Fibroblast of skin of right quadriceps (primary cell): ENCODE measurements around the gene LMNTD1.
"Not testable (repeated sequence)": the region's sequence is repeated elsewhere in the genome, so short reads cannot be mapped to it uniquely, and the experiment has no call there.

ENCODE experiments used
- DNase-seq: peaks from one replicate; pipeline ENCODE4 v3.0.0-alpha.2; 2013

The LMNTD1 gene

DNA sequence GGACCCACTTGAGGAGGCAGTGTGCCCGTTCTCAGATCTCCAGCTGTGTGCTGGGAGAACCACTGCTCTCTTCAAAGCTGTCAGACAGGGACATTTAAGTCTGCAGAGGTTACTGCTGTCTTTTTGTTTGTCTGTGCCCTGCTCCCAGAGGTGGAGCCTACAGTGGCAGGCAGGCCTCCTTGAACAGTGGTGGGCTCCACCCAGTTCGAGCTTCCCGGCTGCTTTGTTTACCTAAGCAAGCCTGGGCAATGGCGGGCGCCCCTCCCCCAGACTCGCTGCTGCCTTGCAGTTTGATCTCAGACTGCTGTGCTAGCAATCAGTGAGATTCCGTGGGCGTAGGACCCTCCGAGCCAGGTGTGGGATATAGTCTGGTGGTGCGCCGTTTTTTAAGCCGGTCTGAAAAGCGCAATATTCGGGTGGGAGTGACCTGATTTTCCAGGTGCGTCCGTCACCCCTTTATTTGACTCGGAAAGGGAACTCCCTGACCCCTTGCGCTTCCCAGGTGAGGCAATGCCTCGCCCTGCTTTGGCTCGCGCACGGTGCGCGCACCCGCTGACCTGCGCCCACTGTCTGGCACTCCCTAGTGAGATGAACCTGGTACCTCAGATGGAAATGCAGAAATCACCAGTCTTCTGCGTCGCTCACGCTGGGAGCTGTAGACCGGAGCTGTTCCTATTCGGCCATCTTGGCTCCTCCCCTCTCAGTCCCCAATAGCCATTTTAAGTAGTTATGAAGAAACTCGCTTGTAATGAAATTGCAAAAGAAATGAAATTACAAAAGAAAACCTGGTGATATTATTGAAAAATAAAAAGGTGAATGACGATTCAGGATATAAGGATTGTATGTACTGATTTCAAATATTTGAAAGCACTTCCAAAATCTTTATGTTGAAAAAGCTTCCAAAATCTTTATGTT lies 63.9 kb downstream of the LMNTD1 start:
- DNase-seq = not testable (repeated sequence)

DNA sequence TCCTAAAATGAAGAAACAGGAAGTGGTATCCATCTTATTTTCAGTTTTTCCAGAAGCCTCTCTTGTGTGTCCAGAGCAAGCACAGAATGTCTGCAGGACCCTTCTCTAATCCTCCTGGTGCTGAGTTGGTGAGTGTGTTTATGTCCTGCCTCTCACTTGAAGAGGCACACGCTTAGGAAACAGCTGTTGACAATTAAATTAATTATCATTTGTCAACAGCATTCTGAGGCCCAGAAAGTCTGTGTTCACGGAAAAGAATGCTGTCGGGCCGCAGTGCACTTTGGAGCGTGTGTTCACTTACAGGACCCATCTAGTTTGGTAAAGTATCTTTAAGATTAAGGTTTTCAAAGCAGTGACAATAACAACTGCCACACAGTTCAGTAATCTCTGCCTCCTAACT lies 70.5 kb downstream of the LMNTD1 start:
- DNase-seq = peak; percentile 67

DNA sequence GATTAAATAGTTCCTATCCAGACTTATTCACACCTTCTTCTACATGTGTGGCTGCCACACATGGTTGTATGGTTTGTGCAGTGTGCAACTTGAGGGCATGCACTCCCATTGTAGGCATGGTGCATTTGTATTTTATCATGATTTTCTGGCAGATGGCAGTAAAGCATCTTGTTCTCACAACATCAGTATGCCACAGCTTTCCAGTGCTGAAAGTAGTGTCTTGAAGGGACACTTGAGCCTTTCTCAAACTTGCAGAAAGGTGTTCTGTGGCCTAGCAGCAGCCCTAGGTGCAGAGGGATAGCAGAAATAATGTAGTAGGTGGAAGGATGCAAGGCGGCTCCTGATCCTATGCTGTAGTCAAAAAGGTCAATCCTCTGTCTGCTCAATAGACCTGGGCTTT lies 72.9 kb downstream of the LMNTD1 start:
- DNase-seq = no peak

DNA sequence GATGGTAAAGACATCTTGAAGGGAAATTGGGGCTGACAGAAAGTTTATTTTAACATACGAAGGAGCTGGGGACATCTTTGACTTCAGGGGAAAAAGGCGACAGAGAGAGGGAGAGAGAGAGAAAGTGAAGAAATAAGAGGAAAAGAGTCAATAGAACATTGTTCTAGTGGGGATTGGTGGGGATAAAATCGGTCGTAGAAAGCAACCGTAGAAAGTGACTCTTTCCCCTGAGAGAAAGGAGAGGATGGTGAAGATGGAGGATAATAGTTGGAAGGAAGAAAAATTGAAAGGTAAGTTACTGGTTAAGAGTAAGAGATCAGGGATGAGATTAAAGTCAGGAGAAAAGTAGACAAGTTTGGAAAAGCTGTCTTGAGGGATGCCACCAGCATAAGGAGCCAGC lies 75.9 kb downstream of the LMNTD1 start:
- no peak for DNase-seq

DNA sequence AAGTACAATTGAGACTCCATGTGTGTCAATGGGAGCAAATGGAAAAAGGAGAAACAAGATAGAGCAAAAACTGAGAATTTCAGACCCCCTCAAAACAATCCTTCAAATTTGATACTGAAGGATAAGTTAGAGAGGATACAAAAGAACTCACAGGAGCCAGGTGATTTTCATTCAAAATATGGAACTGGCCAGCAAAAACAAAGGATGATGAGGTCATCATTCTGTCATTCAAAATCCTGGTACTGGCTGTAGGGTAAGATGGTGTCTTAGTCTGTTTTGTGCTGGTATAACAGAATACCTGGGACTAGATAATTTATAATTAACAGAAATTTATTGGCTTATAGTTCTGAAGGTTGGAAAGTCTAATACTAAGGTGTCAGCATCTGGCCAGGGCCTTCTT lies 80.6 kb downstream of the LMNTD1 start:
- DNase-seq = no peak

DNA sequence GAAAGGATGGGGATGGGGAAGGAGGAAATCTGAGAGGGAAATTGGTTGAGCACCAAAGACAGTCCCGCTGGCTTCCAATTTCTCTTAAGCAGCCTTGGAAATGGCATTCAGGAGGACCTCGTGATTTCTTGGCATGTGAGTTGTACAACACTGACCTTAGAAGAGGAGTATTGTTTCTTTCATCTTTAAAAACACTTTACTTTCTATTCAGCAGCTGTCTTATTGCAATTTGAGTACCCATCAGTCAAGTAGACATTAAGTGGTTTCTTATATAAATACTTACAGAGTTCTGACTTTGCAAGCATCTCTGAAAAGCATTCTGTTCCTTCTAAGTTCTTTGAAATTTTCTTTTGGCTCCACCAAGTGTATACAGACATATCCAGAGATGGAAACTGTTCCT lies 83.2 kb downstream of the LMNTD1 start:
- no peak for DNase-seq

DNA sequence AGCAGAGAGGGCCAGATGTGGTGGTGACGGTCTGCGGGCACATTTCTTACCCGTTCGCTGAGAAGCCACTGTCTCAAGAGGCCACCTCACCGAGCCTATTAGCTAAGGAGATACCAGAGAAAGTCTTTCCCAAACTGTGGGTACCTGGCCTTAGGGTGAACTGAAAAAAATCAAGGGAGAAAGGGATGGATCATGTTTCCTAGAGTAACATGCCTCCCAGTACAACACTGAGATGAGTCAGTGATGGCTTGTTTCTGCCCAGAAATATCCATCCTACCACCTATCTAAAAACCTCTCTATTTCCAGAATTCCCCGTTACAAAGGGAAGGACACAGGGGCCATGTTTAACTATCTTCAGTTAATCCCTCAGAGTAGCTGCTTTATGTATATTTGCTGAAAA lies 83.7 kb downstream of the LMNTD1 start:
- DNase-seq = no peak

DNA sequence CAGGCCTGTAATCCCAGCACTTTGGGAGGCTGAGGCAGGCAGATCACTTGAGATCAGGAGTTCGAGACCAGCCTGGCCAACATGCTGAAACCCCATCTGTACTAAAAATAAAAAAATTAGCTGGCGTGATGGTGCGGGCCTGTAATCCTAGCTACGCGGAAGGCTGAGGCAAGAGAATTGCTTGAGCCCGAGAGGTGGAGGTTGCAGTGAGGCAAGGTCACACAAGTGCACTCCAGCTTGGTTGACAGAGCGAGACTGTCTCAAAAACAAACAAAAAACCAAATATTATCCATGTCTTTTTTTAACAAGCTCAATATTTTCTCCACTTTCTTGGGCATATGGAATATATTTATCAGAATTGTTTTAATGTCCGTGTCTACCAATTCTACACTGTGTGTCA lies 89.6 kb downstream of the LMNTD1 start:
- DNase-seq = no peak

DNA sequence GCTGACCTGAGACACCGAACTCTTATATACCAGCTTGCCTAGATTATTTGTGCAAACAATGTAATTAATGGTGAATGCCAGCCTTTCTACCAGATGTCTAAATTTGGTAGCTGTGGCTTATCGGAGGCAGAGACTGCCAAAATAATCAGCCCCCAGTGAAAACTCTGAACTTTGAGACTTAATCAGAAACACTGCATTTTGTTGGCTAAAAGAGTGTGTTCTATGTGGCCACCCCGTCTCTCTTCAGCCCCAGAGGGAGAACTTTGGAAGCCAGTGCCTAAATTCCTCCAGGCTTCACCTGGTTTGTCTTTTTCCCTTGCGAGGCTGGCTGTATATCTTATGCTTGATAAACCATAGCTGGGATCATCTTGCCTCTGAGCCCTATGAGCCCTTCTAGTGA lies 90.1 kb downstream of the LMNTD1 start:
- no peak for DNase-seq

DNA sequence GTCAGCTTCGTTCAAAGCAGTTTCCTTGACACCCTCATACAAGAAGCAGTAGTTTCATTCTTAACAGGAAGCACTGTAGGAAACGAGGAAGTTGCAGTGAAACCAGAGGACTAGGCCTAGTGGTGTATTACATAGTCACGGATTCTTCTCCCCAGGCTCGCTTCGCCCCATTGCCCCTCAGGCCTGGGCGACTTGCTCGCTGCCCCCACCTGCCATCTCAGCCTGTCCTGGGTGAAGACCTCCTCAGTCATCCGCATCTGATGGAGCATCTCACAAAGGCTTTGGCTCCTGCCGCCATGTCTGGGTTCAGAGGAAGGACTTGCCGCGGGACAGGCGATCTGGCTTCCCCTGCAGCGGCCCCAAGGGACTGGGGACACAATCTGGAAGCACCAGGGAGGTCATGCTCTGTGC lies 93.5 kb downstream of the LMNTD1 start:
- no peak for DNase-seq

DNA sequence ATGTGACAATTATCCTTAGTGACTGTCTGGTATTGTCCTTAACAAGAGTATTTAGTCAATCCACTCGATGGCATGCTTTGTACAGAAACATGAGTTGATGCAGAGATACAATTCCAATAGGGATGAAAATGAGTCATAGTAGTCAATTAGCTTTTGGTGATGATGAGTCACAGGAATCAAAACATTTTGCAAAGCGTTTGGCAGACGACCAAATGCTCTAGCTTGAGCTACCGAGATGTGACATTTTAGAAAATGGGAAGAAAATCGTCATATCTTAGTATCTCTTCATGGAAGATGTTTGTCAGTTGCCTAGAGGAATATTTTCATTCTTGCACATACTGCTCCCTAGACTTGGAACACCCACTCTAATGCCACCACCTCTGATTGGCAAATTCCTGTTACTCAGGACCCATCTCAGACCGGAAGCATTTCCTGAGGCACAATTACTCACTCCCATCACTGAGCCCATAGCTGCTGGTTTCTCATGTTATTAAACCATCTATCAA lies 95.0 kb downstream of the LMNTD1 start:
- peak; percentile 98 for DNase-seq

DNA sequence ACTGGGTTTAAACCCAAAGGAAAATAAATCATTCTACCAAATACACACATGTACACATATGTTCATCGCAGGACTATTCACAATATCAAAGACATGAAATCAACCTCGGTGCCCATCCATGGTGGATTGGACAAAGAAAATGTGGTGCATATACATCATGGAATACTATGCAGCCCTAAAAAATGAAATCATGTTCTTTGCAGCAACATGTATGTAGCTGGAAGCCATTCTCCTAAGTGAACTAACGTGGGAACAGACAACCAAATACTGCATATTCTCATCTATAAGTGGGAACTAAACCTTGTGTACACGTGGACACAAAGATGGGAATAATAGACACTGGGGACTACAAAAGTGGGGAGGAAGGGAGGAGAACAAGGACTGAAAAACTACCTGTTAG lies 96.6 kb downstream of the LMNTD1 start:
- no peak for DNase-seq

DNA sequence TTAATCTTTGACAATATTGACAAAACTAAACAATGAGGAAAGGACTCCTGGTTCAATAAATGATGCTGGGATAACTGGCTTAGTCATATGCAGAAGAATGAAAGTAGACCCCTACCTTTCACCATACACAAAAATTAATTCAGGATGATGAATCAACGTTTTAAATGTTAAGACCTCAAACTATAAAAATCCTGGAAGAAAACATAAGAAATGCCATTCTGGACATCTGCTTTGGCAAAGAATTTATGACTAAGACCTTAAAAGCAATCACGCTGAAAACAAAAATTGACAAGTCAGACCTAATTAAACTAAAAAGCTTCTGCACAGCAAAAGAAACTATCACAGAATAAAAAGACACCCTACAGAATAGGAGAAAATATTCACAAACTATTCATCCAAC lies 97.4 kb downstream of the LMNTD1 start:
- DNase-seq = peak; percentile 38

DNA sequence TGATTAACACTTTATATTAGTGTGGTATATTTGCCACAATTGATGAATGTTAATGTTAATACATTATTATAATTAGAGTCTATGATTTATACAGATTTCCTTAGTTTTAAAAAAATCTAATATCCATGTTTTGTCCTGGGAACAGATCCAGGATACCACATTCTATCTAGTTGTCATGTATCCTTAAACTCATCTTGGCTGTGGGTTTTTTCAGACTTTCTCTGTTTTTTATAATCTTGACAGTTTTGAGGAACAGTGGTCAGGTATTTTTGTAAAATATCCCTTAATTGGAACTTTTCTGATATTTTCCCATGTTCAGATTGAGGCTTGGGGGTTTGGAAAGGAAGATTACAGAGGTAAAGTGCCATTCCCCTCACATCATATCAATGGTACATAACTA lies 104.1 kb downstream of the LMNTD1 start:
- no peak for DNase-seq

DNA sequence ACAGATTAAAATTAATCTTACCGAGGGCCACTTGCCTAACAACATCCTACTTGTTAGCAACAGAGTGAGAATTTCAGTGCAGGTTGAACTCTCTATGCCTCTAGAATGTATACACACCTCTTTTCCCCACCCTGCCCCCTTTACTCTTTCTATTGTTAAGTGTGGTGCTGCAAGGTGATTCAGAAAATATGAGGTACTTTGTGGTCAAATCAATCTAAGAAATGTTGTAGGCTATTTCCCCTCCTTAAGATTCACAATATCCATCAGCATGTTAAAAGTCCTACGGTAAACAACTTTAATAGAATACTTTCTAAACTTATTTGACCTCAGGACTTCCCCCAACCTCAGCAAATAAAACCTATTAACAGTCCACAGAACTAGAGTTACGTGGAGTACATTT lies 106.0 kb downstream of the LMNTD1 start:
- DNase-seq = no peak

DNA sequence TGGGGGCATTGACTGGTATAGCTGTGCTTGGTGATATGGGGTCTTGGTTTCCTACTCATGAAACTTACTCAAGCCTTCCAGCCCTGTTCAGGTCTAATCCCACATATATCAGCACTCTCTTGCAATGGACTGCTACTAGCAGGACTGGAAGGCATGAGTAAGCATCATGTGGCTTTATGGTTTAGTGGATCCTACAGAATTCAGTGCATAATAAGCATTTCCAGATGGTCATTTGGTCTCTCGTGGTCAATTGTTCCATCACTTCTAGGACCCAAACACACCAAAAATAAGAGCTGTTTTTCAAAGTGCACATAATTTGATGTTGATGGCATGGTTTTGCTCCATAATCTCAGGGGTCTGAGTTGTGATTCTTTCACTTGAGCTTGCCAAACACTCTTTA lies 114.4 kb downstream of the LMNTD1 start:
- peak; percentile 79 for DNase-seq

DNA sequence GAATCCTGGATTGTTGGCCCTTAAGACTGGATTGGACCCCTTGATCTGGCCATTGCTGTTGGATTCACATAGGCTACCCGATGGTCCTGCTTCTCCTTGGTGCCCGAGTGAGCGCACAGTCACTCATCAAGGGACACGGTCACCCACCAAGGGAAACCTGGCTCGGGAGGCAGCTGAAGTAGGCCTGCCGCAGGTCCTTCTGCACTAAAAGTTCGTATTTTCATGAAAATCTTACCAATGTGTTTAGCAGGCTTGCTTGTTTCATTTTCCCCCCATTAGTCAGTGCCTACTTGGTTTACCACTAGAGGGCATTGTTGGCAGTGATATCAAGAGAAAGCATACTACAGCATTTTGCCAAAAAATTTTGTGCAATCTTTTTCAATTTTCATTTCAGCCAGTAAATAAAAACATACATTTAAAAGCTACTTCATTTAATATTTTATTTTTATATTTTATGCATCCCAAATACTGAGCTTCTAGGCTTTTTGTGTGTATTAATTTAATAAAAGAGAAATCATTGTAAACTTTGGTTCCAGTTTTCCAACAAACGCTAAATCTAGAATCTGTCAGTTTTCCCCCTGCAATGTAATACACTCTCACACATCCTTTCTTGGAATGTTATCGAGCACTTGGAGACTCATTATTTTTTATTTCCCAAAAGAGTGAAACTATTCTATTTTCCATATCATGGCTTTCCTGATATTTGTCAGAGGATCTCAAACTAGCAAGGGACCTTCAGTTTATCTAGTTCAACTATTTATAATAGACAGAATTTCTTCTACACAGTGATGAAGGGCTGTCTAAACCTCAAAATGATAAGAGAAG lies 116.7 kb downstream of the LMNTD1 start:
- peak; percentile 79 for DNase-seq

DNA sequence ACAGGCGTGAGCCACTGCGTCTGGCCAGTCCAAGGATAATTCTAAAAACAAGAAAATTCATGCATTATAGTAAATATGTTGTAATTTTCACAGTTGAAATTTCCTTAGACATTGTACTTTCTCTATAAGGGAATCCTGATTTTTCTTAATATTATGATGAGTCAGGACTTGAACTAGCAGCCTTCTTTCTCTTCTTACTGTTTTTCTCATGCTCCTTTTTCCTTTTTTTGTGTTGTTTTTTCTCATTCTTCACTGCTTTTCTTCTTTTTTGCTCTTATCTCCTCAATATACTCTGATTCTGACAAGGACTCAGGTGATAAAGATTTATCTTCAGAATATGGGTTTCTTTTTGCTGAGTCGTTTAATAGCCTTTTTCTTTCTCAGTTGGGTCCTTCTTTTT lies 117.7 kb downstream of the LMNTD1 start:
- no peak for DNase-seq

DNA sequence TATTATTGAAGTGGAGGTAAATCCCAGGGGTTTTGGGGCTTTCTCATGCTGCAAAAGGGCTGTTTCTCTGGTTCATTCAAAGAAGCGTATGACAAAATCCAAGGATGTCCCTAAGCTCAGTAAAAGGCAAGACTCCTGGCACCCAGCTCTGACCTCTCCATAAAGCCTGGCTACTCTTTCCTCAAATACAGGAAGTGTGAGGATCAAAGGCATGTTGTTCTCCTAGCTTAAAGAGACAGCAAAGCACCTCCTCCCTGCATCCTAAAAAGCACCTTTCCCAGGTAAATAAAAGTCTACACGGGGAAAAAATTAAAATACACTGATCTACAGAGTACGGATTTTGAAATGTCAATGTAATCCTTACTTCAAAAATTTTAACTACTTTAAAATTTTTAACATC lies 118.6 kb downstream of the LMNTD1 start:
- DNase-seq = no peak

DNA sequence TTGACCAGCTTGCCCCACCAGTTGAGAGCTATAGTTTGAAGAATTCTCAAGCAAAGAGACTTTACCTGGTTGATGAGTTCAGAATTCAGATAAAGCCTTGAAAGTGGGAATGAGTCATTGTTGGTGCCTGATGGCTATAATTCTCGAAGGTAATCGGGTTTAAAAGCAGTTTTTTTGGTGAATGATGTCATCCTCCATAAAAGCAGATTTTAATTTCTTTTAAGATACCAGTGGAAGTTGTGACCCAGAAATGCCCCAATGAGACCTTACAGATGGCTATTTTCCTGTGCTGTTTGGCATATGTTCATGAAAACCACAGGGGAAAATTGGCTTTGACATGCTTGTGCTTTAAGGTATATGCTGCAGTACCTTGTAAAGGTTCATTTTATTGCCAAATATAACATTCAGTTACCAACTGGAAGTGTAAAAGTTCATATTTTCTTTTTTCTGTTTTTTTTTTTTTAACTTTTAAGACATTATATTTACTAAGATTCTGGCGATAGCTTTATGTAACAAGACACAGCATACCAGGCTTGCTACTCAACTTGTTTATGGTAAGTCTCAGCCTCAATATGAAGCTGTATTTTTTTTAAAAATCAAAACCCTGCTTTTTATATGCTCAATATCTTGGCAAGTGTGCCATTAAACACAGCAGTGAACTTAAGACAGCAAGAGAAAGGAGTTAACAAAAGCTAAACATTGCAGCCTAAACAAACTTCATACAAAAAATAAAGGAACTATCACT lies 119.3 kb downstream of the LMNTD1 start:
- peak; percentile 53 for DNase-seq

DNA sequence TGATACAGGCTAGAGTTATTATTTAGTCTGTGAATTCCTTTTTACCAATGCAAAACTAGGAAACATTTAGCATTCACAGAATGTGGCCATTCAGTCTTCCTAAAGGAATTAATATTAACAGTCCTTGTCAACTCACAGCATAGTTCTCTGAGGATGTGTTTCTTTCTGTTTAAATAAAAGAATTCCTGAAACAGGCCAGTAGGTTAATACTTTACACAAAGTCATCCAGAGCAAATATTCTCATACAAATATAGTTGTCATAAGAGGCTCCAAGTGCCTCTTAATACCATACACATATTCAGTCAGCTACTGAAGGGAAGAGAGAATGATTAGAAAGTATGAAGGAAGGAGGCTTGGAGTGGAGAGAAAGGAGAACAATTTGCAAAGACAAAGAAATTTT lies 120.1 kb downstream of the LMNTD1 start:
- DNase-seq = no peak

DNA sequence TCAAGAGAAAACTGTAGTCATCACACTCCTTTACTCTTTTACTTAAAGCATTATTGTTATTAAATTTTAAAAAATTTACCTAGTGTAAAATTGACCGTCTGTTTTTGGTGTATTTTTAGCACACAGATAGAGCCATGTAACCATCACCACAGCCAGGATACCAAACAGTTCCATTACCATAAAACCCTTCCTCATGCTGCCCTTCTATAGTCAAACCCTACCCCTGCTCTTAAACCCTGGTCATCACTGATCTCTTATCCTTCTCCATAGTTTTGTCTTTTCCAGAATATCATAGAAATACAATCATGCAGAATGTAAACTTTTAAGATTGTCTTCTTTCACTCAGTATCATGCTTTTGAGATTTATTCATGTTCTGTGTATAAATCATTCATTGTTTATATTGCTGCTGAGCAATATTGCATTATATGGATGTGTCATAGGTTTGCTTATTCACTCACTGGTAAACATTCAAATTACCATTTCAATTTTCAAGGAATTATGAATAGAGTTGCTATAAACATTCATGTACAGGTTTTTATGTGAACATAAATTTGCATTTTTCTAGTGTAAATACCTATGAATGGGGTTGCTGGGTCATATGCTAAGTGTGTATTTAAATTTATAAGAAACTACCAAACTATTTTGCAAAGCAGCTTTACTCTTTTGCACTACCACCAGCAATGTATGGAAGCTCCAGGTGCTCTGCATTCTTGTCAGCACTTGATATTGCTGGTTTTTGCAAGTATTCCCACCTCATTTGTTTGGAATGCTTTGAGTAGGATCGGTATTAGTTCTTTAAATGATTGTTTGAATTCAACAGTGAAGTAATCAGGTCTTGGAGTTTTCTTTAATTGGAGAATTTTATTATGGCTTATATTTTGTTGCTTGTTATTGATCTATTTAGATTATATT lies 125.5 kb downstream of the LMNTD1 start:
- DNase-seq = no peak
